Embryonic facial prominence (tissue), 1 donor: ENCODE measurements around the gene GABPB2.

Experiments used
- DNase-seq: peaks from one replicate; pipeline ENCODE4 v3.0.0-alpha.2; 2016; ENCODE audit errors: extremely low spot score

Gene GABPB2

GRCh38 chr1:151164732-151165280 is 94.2 kb downstream of the GABPB2 start:
- no peak for DNase-seq

- DNase-seq, result peak; percentile 71
Measured at GRCh38 chr1:151165281-151165737, 94.7 kb downstream of the GABPB2 start.

GRCh38 chr1:151165738-151166504 is 95.4 kb downstream of the GABPB2 start, which contains the start of the genes LYSMD1 and SCNM1:
Gene LYSMD1 (minus strand): TSS chr1:151165902. CDS start chr1:151165258, 644 bp downstream.
Gene SCNM1 (plus strand): TSS chr1:151166144. CDS start chr1:151166153, 9 bp downstream.
- peak; percentile 100 for DNase-seq

GRCh38 chr1:151166505-151166956 is 96.0 kb downstream of the GABPB2 start:
- DNase-seq, result no peak

- no peak for DNase-seq
Measured at GRCh38 chr1:151167116-151167515, 96.6 kb downstream of the GABPB2 start.

GRCh38 chr1:151171190-151171589 is 100.6 kb downstream of the GABPB2 start:
- no peak for DNase-seq
